GM12878 (cell line): ENCODE measurements around the gene TMBIM6. TPM values are rescaled to one million over a fixed set of nuclear protein-coding genes. Genes with fewer than 3 reads are reported as not detected.

Experiments used
- ATAC-seq: fragments of 200-7000 bp; cut with Tn5 transposase; 3 replicates; pipeline ENCODE4 v1.9.1; 2020; ENCODE audit warnings: mild to moderate bottlenecking, moderate library complexity
- BruUV-seq: library from RNA; stranded (reverse); fragments of 400-500 nt; replicated peaks from 2 replicates; lab custom pipeline; 2021; lab: Mats Ljungman, UMichigan
- CTCF ChIA-PET: fragments of 300-600 bp; sonication (Branson Sonifier 250); formaldehyde crosslinking; extraction: SDS; loops from one replicate; lab custom pipeline; 2021; ENCODE audit warnings: inconsistent platforms; lab: Yijun Ruan, JAX
- POLR2A ChIA-PET: fragments of 350-600 bp; formaldehyde crosslinking; extraction: SDS; loops from one replicate; lab custom pipeline; 2021; ENCODE audit warnings: inconsistent platforms; lab: Charles Lee
- RAD21 ChIA-PET: fragments of 300-600 bp; sonication (Branson Sonifier 250); formaldehyde crosslinking; loops from one replicate; lab custom pipeline; 2023; ENCODE audit warnings: antibody characterized with exemption; ENCODE audit not compliant: unreplicated experiment; lab: Charles Lee
- SMC1A ChIA-PET: fragments of 300-600 bp; sonication (Branson Sonifier 250); formaldehyde crosslinking; loops from one replicate; lab custom pipeline; 2023; ENCODE audit not compliant: unreplicated experiment, uncharacterized antibody; lab: Charles Lee
- DNase-seq: peaks from one replicate; pipeline ENCODE4 v3.0.0-alpha.2; 2011; ENCODE audit warnings: low read depth, low spot score
- FAIRE-seq: peaks from 3 replicates; lab custom pipeline; 2011; peaks lifted over from hg19 to GRCh38; lab: Jason Lieb, UNC
- H2AFZ ChIP-seq: 2 replicates; pipeline ENCODE4 v1.6.0; 2011; ENCODE audit warnings: low read depth, low read length, control low read depth; ENCODE audit not compliant: control insufficient read depth
- H3K27ac ChIP-seq: 2 replicates; pipeline ENCODE4 v1.5.1; 2011; ENCODE audit warnings: control low read depth; ENCODE audit not compliant: control insufficient read depth, insufficient read depth
- H3K27me3 ChIP-seq, 2 experiments: replicated peaks in 1 of 2; 2 replicates each; pipeline versions ENCODE4 v1.6.0 to v1.6.1; 2011; ENCODE audit warnings: low read length in 1 of 2; ENCODE audit not compliant: control insufficient read depth in 2 of 2, insufficient read depth in 2 of 2
- H3K36me3 ChIP-seq, 2 experiments: 2 replicates each; pipeline ENCODE4 v1.5.1; 2011; ENCODE audit warnings: low read length in 1 of 2; ENCODE audit not compliant: control insufficient read depth in 2 of 2, insufficient read depth in 2 of 2
- H3K4me1 ChIP-seq: 2 replicates; pipeline ENCODE4 v1.6.1; 2011; ENCODE audit warnings: mild to moderate bottlenecking, low read length, moderate library complexity, mixed read lengths; ENCODE audit not compliant: control insufficient read depth, insufficient read depth
- H3K4me2 ChIP-seq: 2 replicates; pipeline ENCODE4 v1.6.0; 2011; ENCODE audit warnings: control low read depth; ENCODE audit not compliant: control insufficient read depth, insufficient read depth
- H3K4me3 ChIP-seq: fragments of 200-600 bp; sonication (generic); 2 replicates; pipeline ENCODE4 v1.5.1; 2016
- H3K79me2 ChIP-seq: 2 replicates; pipeline ENCODE4 v1.6.0; 2011; ENCODE audit warnings: low read length; ENCODE audit not compliant: control insufficient read depth, insufficient read depth
- H3K9ac ChIP-seq: 2 replicates; pipeline ENCODE4 v1.8.0; 2011; ENCODE audit warnings: low read length, control low read depth, mixed read lengths; ENCODE audit not compliant: control insufficient read depth, insufficient read depth
- H3K9me3 ChIP-seq: replicated peaks from 3 replicates; pipeline ENCODE4 v1.5.1; 2011; ENCODE audit warnings: mild to moderate bottlenecking, low read length; ENCODE audit not compliant: control insufficient read depth, insufficient read depth
- H4K20me1 ChIP-seq: 2 replicates; pipeline ENCODE4 v1.6.0; 2011; ENCODE audit not compliant: control insufficient read depth, insufficient read depth
- ASH2L ChIP-seq: fragments of 300-600, 200-600 bp; sonication (generic); IDR thresholded peaks from 2 replicates; pipeline ENCODE4 v1.6.1; 2017; ENCODE audit warnings: low read depth, mild to moderate bottlenecking, borderline replicate concordance
- ATF7 ChIP-seq: fragments of 450-650 bp; IDR thresholded peaks from 2 replicates; pipeline ENCODE4 v1.6.1; 2016; ENCODE audit warnings: low read depth, mild to moderate bottlenecking
- IKZF2 ChIP-seq, 2 experiments: fragments of 450-650 bp; IDR thresholded peaks; 2 replicates each; pipeline ENCODE4 v1.6.1; 2017; ENCODE audit warnings: mild to moderate bottlenecking in 2 of 2, moderate library complexity in 2 of 2
- IRF4 ChIP-seq: IDR thresholded peaks from 2 replicates; pipeline ENCODE4 v1.6.1; 2011; ENCODE audit warnings: low read depth, low read length
- MEF2A ChIP-seq: IDR thresholded peaks from 2 replicates; pipeline ENCODE4 v1.6.1; 2011; ENCODE audit warnings: low read depth, mild to moderate bottlenecking, low read length, moderate library complexity; ENCODE audit not compliant: insufficient read depth
- MTA3 ChIP-seq: IDR thresholded peaks from 2 replicates; pipeline ENCODE4 v1.6.1; 2012; ENCODE audit warnings: low read length, inconsistent platforms, borderline replicate concordance
- NFYA ChIP-seq: IDR thresholded peaks from 2 replicates; pipeline ENCODE4 v1.6.1; 2011; ENCODE audit warnings: low read depth, mild to moderate bottlenecking, low read length, improper control_type of control experiment, borderline replicate concordance
- PML ChIP-seq: IDR thresholded peaks from 2 replicates; pipeline ENCODE4 v1.6.1; 2012; ENCODE audit warnings: low read length, inconsistent platforms
- SIX5 ChIP-seq: IDR thresholded peaks from 2 replicates; pipeline ENCODE4 v1.6.1; 2011; ENCODE audit warnings: mild to moderate bottlenecking, low read depth, low read length, moderate library complexity; ENCODE audit not compliant: severe bottlenecking
- SREBF2 ChIP-seq: IDR thresholded peaks from 2 replicates; pipeline ENCODE4 v1.6.1; 2012; ENCODE audit warnings: mild to moderate bottlenecking, low read length
- STAT1 ChIP-seq: fragments of 450-650 bp; conservative IDR thresholded peaks from 2 replicates; pipeline ENCODE4 v1.6.1; 2014; ENCODE audit warnings: antibody characterized with exemption, mild to moderate bottlenecking
- WGBS: methylation state at CpG from one replicate; pipeline ENCODE4 v1.1.6; 2016; ENCODE audit warnings: low lambda C conversion rate; ENCODE audit not compliant: insufficient replicate concordance, insufficient coverage; ENCODE audit errors: missing lambda C conversion rate; 5-methylcytosine and 5-hydroxymethylcytosine counted together
- in situ Hi-C: fragments of 300-500 bp; cut with MboI; formaldehyde crosslinking; loops from 9 replicates; pipeline ENCODE4 v1.14.3; 2018; ENCODE audit warnings: mixed read lengths
- intact Hi-C: fragments of 100-400 bp; cut with micrococcal nuclease; formaldehyde crosslinking; loops from one replicate; pipeline ENCODE4 v1.14.2; 2022; ENCODE audit not compliant: unreplicated experiment
- polyA plus RNA-seq, 11 experiments: library from polyadenylated mRNA; depleted of rRNA in 4 of 11; unstranded in 6 of 11; stranded (reverse) in 5 of 11; fragments of >200 nt; fragmentation: Nextera tagmentation in 4 of 11; fragmentation: Illumina TruSeq in 1 of 11; extraction: Ambion mirVana in 4 of 11; extraction: Trizol in 1 of 11; gene quantifications; 1 replicate in 1 of 11; 2 replicates in 10 of 11; pipeline versions ENCODE4 v1.2.1 to v1.2.3, GENCODE V29; 2011 to 2016; ENCODE audit warnings: inconsistent platforms in 2 of 11, missing spikeins in 2 of 11, low read depth in 1 of 11
- total RNA-seq, 4 experiments: library from RNA; depleted of rRNA in 3 of 4; stranded (reverse); fragments of >200 nt in 3 of 4; fragmentation: Illumina TruSeq in 1 of 4; extraction: Trizol in 1 of 4; gene quantifications; 2 replicates each; pipeline versions ENCODE4 v1.2.1 to v1.2.3, GENCODE V29; 2013 to 2021
- TF ChIP-seq, protein P1 (sequence below): IDR thresholded peaks from 2 replicates; pipeline ENCODE4 v1.6.1; 2011; ENCODE audit warnings: low read depth, mild to moderate bottlenecking, low read length, moderate library complexity, borderline replicate concordance; ENCODE audit errors: extremely low read depth
- TF ChIP-seq, protein P2 (sequence below): IDR thresholded peaks from 2 replicates; pipeline ENCODE4 v1.6.1; 2012; ENCODE audit warnings: low read length, inconsistent platforms
- TF ChIP-seq, protein P3 (sequence below): fragments of 150-350 bp; IDR thresholded peaks from 2 replicates; pipeline ENCODE4 v1.6.1; 2016; ENCODE audit warnings: low read depth, low read length
- TF ChIP-seq, protein P4 (sequence below): IDR thresholded peaks from 2 replicates; pipeline ENCODE4 v1.6.1; 2012; ENCODE audit warnings: low read depth, low read length, improper control_type of control experiment

TMBIM6 gene
- total and polyA plus RNA-seq, 10 of the 15 experiments (the other 5 are each of a cell fraction or from before 2014, with no cell fraction given): 224 to 1,192 (median 379) TPM

DNA sequence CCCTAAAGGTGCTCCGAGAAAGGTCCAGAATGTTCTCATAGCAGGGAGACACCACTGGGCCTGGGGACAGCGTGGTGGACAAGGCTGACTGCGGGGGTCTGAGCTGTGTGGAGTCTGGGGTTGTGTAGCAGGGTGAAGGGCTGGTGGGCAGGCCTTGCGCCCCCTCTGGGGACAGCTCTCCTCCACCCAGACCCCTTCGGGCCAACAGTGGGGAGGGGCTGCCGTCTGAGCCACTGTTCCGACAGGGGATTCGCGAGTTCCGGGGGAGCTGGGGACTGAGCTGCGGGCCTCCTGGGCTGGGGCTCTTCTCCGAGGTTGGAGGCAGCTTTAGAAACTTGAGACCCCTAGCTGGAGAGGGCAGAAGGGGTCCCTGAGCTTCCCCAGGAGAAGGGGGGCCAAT, 54.8 kb downstream of the TMBIM6 start:
- no peak overlapping the region for H3K4me2 ChIP-seq
- H3K27me3 ChIP-seq: no peaks in the 10 kb centered on the region
- H3K27ac ChIP-seq: no peak overlapping the region
- WGBS: 86% methylated on average over 11 of the region's 12 CpGs
- H3K9me3 ChIP-seq: no peaks in the 10 kb centered on the region
- DNase-seq (no peak), FAIRE-seq (no peak), ATAC-seq (no peak)
- CTCF ChIA-PET: interaction anchor here (1.0 to 1.7 kb wide), 3 partner anchors 13 to 43 kb away, joined by 3 to 8 read pairs (median 4); no protein-coding TSS in a partner anchor
- intact Hi-C loops: no loop called here
- no peak overlapping the region for H3K4me3 ChIP-seq
- H3K36me3 ChIP-seq: peaks cover 2 to 3% of the 10 kb centered on the region in 2 experiments
- RAD21 ChIA-PET: interaction anchor here (1.3 kb wide), 1 partner anchor 55 kb away, joined by 3 read pairs; the partner anchor contains the start of gene TMBIM6
- no TSS peak for BruUV-seq
- POLR2A ChIA-PET: interaction anchor here (0.6 kb wide), 1 partner anchor 21 kb away, joined by 4 read pairs; no protein-coding TSS in a partner anchor
- no peaks in the 10 kb centered on the region for H3K4me1 ChIP-seq
- no peaks in the 10 kb centered on the region for H3K79me2 ChIP-seq
- SMC1A ChIA-PET: no interaction called here
- H2AFZ ChIP-seq: no peak overlapping the region
- TF ChIP-seq MEF2A (no peak), ASH2L (no peak), SREBF2 (no peak), NFYA (no peak), STAT1 (no peak), MTA3 (no peak), IKZF2 (IDR thresholded peaks at IDR 0.05) (no peak), ATF7 (no peak), PML (no peak), IRF4 (no peak), SIX5 (no peak)
- TF ChIP-seq, protein P1, sequence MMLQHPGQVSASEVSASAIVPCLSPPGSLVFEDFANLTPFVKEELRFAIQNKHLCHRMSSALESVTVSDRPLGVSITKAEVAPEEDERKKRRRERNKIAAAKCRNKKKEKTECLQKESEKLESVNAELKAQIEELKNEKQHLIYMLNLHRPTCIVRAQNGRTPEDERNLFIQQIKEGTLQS: no peak
- TF ChIP-seq, protein P2, sequence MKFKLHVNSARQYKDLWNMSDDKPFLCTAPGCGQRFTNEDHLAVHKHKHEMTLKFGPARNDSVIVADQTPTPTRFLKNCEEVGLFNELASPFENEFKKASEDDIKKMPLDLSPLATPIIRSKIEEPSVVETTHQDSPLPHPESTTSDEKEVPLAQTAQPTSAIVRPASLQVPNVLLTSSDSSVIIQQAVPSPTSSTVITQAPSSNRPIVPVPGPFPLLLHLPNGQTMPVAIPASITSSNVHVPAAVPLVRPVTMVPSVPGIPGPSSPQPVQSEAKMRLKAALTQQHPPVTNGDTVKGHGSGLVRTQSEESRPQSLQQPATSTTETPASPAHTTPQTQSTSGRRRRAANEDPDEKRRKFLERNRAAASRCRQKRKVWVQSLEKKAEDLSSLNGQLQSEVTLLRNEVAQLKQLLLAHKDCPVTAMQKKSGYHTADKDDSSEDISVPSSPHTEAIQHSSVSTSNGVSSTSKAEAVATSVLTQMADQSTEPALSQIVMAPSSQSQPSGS: no peak
- TF ChIP-seq, protein P3, sequence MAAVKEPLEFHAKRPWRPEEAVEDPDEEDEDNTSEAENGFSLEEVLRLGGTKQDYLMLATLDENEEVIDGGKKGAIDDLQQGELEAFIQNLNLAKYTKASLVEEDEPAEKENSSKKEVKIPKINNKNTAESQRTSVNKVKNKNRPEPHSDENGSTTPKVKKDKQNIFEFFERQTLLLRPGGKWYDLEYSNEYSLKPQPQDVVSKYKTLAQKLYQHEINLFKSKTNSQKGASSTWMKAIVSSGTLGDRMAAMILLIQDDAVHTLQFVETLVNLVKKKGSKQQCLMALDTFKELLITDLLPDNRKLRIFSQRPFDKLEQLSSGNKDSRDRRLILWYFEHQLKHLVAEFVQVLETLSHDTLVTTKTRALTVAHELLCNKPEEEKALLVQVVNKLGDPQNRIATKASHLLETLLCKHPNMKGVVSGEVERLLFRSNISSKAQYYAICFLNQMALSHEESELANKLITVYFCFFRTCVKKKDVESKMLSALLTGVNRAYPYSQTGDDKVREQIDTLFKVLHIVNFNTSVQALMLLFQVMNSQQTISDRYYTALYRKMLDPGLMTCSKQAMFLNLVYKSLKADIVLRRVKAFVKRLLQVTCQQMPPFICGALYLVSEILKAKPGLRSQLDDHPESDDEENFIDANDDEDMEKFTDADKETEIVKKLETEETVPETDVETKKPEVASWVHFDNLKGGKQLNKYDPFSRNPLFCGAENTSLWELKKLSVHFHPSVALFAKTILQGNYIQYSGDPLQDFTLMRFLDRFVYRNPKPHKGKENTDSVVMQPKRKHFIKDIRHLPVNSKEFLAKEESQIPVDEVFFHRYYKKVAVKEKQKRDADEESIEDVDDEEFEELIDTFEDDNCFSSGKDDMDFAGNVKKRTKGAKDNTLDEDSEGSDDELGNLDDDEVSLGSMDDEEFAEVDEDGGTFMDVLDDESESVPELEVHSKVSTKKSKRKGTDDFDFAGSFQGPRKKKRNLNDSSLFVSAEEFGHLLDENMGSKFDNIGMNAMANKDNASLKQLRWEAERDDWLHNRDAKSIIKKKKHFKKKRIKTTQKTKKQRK: no peak
- TF ChIP-seq, protein P4, sequence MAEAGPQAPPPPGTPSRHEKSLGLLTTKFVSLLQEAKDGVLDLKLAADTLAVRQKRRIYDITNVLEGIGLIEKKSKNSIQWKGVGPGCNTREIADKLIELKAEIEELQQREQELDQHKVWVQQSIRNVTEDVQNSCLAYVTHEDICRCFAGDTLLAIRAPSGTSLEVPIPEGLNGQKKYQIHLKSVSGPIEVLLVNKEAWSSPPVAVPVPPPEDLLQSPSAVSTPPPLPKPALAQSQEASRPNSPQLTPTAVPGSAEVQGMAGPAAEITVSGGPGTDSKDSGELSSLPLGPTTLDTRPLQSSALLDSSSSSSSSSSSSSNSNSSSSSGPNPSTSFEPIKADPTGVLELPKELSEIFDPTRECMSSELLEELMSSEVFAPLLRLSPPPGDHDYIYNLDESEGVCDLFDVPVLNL: no peak
- H3K9ac ChIP-seq: no peak overlapping the region
- in situ Hi-C loops: no loop called here
- H4K20me1 ChIP-seq: no peaks in the 10 kb centered on the region
